GM21529 (cell line): ENCODE data around the gene IBA57.
A peak's percentile ranks its signal among the peaks of the same experiment; 100 is the strongest.
"Not testable (repeated sequence)": the region's sequence is repeated elsewhere in the genome, so short reads cannot be mapped to it uniquely, and the experiment has no call there.

ENCODE experiments used
- ATAC-seq: cut with Tn5 transposase; IDR thresholded peaks from one replicate; pipeline ENCODE4 v1.9.1; 2021; ENCODE audit not compliant: unreplicated experiment

IBA57 gene

DNA sequence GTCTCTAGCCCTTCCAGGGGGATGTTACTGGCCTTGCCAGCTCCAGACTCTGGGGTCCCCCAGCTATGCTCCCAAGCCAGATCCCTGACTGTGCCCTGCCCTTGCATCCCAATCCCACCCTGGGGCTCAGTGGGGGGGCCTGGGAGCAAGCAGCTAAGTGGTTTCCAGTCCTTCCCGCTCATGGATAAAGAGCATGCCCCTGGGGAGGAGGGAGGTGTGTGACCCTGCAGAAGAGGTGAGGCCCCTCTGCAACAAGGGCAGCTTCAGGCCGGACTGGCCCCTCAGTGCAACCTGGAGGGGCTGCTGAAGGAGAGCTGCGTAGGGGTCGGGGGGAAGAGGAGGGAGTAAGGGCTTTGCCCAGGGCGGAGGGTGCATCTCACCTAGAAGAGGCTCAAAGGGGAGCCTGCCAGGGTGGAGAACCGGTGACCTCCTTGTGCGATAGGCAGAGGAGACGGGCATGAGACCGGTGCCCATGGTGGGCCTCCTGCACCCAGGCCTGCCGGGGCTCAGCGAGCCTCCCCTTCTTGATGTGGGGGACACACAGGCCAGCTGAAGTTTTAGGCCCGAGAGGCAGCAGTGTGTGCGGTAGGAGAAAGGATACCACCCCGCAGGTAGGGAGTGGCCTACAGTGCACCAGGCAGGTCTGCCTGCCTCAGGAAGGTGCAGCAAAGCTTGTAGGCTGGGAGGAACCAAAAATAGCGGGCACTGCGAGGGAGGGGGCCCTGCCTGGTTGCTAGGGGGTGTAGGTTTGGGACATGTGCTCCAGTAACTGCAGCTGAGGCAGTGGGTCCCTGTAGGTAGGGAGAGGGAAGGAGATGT lies 45.3 kb downstream of the IBA57 start:
- no peak for ATAC-seq

GRCh38 chr1:228211531-228212414 lies 46.2 kb downstream of the IBA57 start:
- ATAC-seq: no peak

DNA sequence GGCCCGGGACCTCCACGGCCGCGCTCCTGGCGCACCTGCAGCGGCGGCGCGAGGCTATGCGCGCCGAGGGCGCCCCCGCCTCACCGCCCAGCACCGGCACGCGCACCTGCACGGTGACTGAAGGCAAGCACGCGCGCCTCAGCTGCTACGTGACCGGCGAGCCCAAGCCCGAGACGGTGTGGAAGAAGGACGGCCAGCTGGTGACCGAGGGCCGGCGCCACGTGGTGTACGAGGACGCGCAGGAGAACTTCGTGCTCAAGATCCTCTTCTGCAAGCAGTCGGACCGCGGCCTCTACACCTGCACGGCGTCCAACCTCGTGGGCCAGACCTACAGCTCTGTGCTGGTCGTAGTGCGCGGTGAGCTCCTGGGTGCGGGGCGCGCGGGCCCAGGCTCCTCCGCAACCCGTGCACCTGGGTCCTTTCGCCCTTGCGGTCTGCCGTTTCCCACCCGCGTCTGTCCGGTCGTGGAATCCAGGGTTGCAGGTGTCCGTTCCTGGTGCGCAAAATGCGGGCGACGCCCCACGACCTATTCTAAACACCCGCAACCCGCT lies 46.9 kb downstream of the IBA57 start:
- no peak for ATAC-seq

- ATAC-seq: peak; percentile 95
These were observed 47.6 kb downstream of the IBA57 start for GRCh38 chr1:228212966-228213844.

GRCh38 chr1:228213917-228214808 lies 48.6 kb downstream of the IBA57 start:
- no peak for ATAC-seq

GRCh38 chr1:228214921-228215662 lies 49.5 kb downstream of the IBA57 start:
- no peak for ATAC-seq

DNA sequence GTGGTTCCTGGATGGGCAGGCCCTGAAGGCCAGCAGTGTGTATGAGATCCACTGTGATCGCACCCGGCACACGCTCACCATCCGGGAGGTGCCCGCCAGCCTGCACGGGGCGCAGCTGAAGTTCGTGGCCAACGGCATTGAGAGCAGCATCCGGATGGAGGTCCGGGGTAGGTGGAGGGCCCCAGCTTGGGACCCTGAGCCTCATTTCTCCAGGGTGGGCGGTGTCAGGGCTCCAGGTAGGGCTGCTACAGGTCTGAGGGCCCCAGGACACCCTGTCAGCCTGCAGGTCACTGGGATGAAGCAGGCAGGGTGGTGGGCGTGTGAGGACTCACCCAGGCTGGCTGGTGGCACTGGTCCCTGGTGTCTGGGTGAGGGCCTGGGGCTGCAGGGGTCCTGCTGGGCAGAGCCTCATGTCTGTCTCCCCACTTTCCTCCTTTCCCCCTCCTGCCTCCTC lies 50.1 kb downstream of the IBA57 start:
- ATAC-seq: no peak

GRCh38 chr1:228216371-228217320 lies 51.0 kb downstream of the IBA57 start:
- no peak for ATAC-seq

GRCh38 chr1:228217551-228218344 lies 52.1 kb downstream of the IBA57 start:
- ATAC-seq: no peak

DNA sequence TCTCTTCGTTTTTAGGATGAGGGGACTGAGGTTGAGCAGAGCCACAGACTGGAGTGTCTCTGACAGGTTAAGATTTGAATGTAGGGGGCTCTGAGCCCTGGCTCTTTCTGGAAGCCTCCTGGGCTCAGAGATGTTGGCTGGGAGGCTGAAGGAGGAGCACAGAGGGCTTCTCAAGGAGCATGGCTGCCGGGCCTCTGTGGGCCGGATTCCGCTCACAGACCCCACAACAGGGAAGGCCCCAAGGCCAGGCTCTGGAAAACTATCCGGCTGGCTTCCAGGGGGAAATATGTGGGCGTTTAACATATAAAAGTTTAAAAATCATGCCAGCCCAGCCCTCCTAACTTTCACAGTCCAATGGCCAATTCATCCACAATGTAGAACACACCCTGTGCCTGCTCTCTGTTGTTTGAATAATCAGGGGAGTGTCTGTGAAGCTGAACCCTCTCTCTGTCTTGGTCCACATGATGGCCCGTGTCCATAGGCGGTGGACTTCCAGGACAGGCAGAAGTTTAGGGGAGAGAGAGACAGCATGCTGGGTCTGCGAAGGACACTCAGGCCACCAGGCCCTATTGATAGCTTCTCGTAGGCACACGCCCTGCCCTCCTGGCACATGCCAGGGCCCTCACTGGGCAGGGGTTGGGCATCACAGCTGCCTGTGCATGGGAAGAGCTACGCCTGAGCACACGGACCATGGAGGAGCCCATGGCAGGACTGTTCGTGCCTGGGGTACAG lies 53.1 kb downstream of the IBA57 start:
- no peak for ATAC-seq

DNA sequence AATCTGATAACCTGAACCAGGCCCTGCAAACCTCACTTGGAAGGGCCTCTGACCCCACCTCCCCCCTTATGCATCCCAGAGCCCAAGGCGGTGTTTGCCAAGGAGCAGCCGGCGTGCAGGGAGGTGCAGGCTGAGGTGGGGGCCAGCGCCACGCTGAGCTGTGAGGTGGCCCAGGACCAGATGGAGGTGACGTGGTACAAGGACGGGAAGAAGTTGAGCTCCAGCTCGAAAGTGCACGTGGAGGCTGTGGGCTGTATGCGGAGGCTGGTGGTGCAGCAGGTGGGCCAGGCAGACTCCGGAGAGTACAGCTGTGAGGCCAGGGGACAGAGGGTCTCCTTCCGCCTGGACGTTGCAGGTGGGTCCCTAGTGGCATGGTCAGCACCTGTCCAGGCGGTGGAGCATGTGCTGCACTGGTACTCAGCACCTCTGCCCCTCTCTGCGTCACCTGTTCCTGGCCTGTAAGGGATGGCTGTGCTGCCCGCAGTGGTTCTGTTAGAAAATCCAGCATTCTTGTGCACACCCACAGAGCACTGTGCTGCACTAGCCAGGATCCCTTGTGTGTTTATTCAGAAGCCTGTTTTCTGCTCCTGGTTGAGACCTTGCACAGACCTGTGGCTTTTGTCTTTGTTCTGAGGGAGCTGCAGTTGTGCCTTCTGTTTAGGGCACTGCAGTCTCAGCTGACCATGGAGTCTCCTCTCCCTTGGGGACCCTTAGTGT lies 53.8 kb downstream of the IBA57 start:
- ATAC-seq: no peak

GRCh38 chr1:228219962-228220780 lies 54.6 kb downstream of the IBA57 start:
- ATAC-seq: no peak

- not testable (repeated sequence) for ATAC-seq
These were observed 55.5 kb downstream of the IBA57 start for GRCh38 chr1:228221097-228221496.

GRCh38 chr1:228222548-228222947 lies 56.9 kb downstream of the IBA57 start:
- ATAC-seq: no peak
